Activated T-cell treated with anti-CD3 and anti-CD28 coated beads, Interleukin-2, amount 50 U/mL, for 48 hours (primary cell): ENCODE measurements around the gene KRT72.

Experiments used
- DNase-seq, 2 experiments: peaks; one replicate each; pipeline ENCODE4 v3.0.0-alpha.2; 2020

Gene KRT72

GRCh38 chr12:52575948-52576347 is 25.3 kb downstream of the KRT72 start:
- DNase-seq, result no peak

DNA sequence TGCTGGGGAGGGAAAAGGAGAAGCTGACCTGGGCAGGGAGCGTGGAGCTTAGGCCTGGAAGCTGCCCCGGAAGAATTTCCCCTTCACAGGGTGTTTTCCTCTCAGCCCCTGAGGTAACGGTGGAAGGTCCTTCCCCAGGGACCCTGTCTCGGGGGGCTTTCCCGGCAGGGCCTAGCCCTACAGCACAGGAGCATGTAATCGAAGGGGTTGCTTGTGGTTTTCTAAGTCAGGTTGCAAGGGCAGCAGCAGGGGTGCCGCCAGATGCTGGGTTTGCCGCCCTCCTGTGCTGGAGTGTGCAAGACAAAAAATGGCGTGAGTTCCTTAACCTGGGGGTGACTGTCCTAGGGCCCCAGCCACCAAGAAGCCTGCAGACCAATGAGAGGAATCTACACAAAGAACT is 26.0 kb downstream of the KRT72 start:
- no peak for DNase-seq

DNA sequence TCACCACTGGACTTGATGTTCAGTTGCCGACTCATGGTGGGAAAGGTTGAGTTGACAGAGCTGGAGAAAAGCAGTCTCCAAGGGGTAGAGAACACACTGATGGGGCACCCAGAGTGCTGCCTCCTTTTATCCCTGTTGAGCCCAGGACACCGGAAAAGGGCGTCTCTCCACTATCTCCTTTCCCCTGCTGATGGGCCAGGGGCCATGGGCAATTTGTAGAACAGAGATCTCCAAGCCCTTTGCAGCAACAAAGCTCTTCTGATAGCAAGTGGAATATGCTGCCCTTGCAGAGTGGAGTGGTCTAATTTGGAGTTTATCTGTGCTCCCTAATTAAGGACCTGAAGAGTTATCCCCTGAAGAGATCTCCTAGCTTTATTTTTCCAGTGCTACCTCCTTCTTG is 27.5 kb downstream of the KRT72 start, which contains the start of gene KRT74:
KRT74 (minus strand) TSS at position 101 of the 400 bp plus-strand sequence; CDS start at position 35, 66 bp downstream.
- DNase-seq, result no peak

- DNase-seq, result no peak
These were observed 28.0 kb downstream of the KRT72 start for GRCh38 chr12:52573306-52573705.

DNA sequence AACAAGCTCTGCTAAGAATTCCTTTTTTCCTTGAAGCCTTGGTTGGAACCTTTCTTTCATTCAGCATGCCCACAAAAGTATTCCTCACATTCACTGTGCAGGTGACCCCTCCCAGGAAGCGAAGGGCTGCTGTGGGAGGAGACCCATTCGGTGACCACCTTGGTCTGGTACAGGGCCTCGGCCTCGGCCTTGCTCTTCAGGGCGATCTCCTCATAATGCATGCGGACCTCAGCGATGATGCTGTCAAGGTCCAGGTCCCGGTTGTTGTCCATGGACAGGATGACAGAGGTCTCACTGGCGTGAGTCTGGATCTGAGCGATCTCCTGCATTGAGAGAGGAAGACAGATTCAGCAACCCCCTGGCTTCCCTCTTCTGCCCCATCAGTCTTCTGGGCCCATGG is 30.8 kb downstream of the KRT72 start:
- DNase-seq, result no peak

DNA sequence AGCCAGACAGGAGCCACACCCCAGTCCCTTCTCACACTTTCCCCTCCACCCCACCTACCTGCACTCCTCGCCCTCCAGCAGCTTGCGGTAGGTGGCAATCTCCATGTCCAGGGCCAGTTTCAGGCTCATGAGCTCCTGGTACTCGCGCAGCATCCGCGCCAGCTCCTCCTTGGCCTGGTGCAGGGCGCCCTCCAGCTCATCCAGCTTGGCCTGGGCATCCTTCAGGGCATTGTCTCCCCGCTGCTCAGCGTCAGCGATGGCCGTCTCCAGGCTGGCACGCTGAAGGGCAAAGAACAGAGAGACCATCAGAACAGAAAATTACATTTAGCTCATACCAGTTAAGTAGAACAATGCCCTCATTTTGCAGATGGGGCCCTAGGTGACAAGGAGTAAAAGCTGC is 33.2 kb downstream of the KRT72 start:
- no peak for DNase-seq

GRCh38 chr12:52566847-52567291 is 34.4 kb downstream of the KRT72 start:
- DNase-seq, result no peak

DNA sequence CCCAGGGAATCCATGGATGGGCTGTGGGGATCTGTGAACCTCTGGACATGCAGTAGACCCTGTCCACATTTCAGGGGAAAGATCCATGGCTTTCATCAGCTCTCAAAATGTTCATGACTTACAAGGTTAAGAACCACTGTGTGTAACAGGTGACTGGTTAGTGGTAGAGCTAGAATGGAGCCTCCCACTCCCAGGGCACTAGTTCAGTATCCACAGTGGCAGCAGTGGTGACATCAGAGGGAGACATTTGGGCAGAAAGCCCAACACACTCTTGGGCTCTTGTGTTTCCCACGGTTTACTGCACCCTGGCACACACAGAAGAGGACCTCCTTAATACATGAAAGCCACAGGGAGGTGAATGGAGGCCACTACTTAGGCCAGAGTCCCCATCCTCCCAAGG is 36.7 kb downstream of the KRT72 start:
- no peak for DNase-seq

- no peak for DNase-seq
These were observed 39.3 kb downstream of the KRT72 start for GRCh38 chr12:52561880-52562449.

DNA sequence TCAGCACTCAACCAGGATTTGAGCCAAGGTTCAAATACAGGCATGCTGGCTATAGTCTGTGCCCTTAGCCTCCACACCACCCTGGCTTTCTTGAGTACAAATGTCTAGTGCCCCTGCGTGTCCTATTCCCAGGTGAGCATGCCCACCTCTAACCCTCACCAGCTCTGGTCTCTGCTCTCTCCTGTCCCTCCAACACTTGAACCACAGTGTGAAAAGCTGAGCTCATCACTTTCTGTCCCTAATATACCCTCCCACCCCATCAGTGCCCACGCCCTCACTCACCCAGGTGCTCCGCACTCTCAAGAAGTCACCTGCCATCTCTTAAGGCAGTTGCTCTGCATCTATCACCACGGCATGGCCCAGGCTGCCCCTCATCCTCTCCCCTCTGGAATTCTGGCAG is 41.3 kb downstream of the KRT72 start:
- DNase-seq, result no peak

DNA sequence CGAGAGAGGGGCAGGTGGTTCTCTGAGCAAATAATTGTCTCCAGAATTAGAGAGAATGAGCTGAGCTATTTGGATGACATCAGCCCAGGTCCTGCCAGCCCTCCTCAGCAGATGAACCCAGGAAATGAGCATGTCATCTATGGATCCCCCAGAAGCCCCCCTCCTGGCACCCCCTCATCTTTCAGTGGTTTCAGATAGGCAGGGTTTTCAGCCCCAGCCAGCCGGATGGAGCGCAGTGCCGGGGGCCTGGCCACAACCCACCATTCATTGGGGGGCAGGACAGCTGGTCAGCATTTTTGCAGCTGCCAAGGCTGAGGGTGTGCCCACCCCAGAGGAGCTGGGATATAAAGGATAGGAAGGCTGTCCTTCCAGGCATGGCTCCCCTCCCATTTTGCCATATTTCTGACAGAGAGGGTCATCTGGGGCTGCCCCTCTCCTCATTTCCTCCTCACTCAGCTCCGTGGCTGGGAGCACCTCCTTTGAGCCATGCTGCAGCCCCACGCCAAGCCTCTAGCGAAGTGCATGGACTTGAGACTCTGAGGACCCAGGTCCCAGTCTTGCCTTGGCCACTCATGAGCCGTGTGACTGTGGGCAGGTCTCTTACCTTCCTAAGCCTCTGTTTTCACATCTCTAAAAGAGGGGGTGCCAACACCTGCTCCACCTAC is 42.4 kb downstream of the KRT72 start:
- no peak for DNase-seq

GRCh38 chr12:52557476-52557875 is 43.8 kb downstream of the KRT72 start:
- no peak for DNase-seq

DNA sequence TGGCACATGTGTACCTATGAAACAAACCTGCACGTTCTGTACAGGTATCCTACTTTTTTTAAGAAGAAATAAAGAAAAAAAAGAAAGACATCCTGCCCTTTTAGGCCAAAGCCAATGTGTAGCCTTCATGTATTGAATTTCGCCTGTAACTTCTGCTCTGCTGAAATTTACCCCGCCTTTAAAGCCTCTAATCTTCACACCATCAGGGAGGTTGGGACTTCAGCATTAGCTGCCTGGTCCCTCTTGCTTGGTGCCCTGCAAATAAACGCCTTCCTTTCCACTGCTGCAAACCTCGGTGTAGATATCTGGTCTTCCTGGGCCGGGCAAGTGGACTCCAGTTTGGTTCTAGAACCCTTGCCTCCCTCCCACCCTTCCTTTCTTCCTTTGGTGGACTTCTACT is 45.7 kb downstream of the KRT72 start:
- no peak for DNase-seq

GRCh38 chr12:52552681-52553195 is 48.5 kb downstream of the KRT72 start, which contains the start of gene KRT71:
KRT71 (minus strand) TSS chr12:52553145; CDS start chr12:52553077, 68 bp downstream.
- no peak for DNase-seq

GRCh38 chr12:52552055-52552454 is 49.2 kb downstream of the KRT72 start:
- no peak for DNase-seq

GRCh38 chr12:52551216-52551865 is 49.9 kb downstream of the KRT72 start:
- DNase-seq, result no peak

- DNase-seq, result no peak
These were observed 55.1 kb downstream of the KRT72 start for GRCh38 chr12:52546126-52546525.

GRCh38 chr12:52543985-52544883 is 57.0 kb downstream of the KRT72 start:
- DNase-seq, result no peak

DNA sequence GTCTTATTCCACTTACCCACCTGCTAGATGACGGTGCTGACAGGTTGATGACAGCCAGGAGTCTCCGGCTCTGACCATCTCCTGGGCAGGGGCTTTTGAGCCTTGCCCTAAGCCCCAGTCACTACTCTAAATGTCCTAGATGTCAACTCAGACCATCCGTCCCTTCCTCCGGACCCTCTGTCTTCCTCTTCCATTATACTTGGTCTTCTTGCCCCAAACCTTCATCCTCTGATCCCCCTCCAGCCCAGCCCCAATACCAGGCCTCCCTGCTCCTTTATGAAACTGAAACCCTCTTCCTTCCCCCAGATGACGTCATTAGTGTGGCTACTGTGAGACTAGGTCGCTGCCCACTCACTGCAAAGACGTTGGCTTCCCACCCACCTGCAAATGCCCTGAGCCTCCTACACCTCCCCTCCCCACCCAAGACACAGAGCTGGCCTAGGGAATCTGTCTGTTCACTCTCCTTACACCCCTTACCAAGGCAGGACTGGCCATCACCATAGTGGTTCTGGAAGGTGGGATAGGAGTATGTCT is 58.4 kb downstream of the KRT72 start:
- DNase-seq, result no peak

DNA sequence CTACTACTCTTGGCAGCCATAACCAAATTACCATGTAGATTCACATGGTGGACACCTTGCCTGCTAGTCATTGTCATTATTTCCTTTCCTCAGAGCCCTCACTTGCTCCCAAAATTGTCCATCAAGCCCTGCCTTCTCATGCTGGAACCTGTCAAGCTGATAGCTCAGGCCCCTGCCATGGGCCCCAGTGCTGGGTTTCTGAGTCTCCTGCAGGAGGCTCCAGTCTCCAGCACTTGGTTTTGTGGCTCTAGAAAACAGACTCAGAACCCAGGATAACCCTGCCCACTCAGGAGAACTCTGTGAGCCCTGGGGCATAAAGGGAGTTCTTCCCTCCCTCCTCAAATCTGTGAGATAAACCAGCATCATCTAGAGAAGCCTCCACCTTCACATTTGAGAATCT is 59.1 kb downstream of the KRT72 start:
- no peak for DNase-seq

- no peak for DNase-seq
These were observed 59.6 kb downstream of the KRT72 start for GRCh38 chr12:52541709-52542108.

- DNase-seq, result no peak
These were observed 60.7 kb downstream of the KRT72 start for GRCh38 chr12:52540531-52540930.

DNA sequence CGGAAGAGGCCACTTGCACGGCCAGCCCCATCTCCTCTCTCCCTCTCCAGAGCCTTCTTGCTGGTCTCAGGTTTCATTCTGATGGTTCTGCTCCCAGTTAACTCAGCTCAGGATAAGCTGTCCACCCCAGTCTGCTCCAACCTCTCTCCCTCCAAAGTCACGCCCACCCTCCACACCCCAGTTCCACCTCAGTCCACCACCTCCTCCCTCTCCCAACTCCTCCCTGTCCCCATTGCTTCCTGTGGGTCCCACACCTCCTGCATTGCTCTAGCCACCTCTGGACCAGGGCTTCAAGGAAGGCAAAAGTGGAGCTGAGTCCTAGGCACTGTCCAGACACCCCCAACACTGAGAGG is 61.5 kb downstream of the KRT72 start:
- no peak for DNase-seq
